Activated CD4-positive, alpha-beta T cell treated with anti-CD3 and anti-CD28 coated beads, Interleukin-2, Interleukin-6, amounts not matched to agents 100 ng/mL and 50 ng/mL, durations not matched to agents 16 hours and 8 hours (primary cell): ENCODE measurements around the gene CD37.
"Not testable (repeated sequence)": the region's sequence is repeated elsewhere in the genome, so short reads cannot be mapped to it uniquely, and the experiment has no call there.

Source experiments
- DNase-seq: peaks from one replicate; pipeline ENCODE4 v3.0.0-alpha.2; 2020

CD37 gene

GRCh38 chr19:49335071-49335783, at the start of gene CD37:
TSS of gene CD37 (plus strand) at chr19:49335406. CDS start at chr19:49335541, 135 bp downstream.
- DNase-seq = peak; percentile 55

DNA sequence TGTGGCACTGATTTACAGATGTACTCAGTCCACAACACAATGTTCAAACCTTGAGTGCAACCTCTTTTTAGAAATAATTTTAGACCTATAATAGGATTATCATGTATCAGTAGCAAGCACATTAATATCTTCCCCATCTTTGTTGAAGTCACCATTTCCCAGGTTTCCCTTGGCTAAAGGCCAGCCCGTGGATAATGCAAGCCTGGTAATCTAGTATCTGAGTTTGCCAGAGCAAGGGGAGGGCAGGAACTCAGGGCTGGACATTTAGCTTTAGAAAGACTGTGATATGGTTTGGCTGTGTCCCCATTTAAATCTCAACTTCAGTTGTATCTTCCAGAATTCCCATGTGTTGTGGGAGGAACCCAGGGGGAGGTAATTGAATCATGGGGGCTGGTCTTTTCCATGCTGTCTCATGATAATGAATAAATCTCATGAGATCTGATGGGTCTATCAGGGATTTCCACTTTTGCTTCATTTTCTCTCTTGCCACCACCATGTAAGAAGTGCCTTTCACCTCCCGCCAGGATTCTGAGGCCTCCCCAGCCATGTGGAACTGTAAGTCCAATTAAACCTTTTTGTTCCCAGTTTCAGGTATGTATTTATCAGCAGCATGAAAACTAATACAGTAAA, 48.0 kb upstream of the CD37 start:
- DNase-seq = no peak

- not testable (repeated sequence) for DNase-seq
These were observed 47.0 kb upstream of the CD37 start for GRCh38 chr19:49288205-49288604.

DNA sequence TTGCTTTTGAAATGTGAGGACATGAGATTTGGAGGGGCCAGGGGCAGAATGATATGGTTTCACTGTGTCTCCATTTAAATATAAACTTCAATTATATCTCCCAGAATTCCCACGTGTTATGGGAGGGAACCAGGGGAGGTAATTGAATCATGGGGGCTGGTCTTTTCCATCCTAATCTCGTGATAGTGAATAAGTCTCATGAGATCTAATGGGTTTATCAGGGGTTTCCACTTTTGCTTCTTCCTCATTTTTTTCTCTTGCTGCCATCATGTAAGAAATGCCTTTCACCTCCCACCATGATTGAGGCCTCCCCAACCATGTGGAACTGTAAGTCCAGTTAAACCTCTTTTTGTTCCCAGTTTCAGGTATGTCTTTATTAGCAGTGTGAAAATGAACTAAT, 45.9 kb upstream of the CD37 start:
- not testable (repeated sequence) for DNase-seq

DNA sequence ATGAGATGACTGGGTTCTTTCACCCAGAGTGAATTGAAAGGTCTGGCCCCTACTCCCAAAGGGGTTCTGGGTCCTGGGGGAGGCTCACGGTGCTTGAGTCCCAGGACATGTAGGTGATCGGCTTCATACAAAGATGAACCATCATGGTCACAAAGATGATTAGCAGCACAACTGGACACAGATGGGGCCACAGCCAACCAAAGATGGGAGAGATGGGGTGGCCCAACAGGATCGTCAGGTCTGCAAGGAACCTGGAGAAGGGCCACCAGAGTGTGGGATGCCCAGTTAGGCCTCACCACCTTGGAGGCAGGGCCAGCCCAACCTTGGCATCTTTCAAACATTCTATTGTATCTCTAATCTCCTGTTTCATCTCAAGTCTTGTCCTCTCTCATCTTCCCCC, 44.7 kb upstream of the CD37 start:
- DNase-seq = no peak

DNA sequence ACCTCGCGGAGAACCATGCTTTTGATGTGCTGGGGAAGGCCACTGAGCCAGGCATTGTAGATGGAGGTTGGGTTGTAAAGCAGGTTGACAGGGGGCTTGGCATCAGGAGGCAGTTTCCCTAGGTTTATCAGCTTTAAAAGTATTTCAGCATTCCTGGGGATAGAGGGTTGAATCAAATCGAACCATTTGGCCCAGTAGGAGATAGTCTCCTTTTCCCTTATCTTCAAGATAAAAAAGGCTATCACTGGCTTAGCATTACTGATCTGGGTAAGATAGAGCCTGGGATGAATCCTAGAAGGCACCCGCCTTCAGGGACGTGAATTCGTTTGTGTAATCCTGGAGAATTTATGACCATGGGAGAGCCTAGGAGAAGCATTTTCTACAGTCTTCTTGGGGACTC, 40.8 kb upstream of the CD37 start:
- DNase-seq = no peak

- DNase-seq = no peak
These were observed 39.9 kb upstream of the CD37 start for GRCh38 chr19:49295208-49295880.

DNA sequence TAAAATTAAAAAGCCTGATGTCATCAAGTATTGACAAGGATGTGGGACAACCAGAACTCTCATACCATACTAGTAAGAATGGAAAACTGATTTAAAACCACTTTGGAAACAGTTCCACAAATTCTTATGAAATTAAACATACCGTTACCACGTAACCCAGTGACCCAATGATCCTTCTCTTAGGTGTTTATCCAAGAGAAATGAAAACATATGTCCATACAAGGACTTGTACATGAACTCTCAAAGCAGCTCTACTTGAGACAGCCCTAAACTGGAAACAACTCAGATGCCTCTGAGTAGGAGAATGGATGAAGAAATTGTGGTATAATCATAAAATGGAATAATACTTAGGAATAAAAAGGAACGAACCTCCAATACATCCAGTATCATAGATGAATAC, 37.8 kb upstream of the CD37 start:
- DNase-seq = no peak

DNA sequence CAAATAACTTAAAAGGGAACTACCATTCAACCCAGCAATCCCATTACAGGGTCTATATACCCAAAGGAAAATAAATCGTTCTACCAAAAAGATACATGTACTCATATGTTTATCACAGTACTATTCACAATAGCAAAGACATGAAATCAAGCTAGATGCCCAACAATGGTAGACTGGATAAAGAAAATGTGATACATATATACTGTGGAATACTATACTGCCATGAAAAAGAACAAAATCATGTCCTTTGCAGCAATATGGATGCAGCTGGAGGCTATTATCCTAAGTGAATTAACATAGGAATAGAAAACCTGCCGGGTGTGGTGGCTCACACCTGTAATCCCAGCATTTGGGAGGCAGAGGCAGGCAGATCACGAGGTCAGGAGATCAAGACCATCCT, 36.6 kb upstream of the CD37 start:
- not testable (repeated sequence) for DNase-seq

- peak; percentile 87 for DNase-seq
These were observed 33.9 kb upstream of the CD37 start for GRCh38 chr19:49301165-49301865.

- DNase-seq = no peak
These were observed 33.3 kb upstream of the CD37 start for GRCh38 chr19:49301866-49302252.

GRCh38 chr19:49306734-49307133, 28.5 kb upstream of the CD37 start:
- DNase-seq = not testable (repeated sequence)

GRCh38 chr19:49309087-49309486, 26.1 kb upstream of the CD37 start:
- DNase-seq = no peak

DNA sequence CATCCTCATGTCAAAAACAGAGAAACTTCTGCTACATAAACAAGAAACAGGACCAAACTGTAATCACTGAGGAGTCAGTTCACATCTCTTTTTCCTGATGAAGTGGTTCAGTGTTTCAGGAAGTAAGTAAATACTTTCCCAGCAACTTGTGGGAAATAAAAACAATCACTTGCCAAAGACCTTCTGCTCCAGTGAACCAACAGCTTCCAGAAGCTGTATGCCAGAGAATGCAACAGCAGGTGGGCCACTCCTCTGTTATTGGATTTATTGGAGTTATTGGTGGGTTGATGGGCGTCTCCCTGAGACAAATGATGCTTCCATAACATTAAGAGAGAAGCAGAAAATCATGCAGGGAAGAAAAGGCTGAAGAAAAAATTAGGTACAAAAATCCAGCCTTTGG, 20.1 kb upstream of the CD37 start:
- DNase-seq = no peak

- no peak for DNase-seq
These were observed 18.9 kb upstream of the CD37 start for GRCh38 chr19:49316284-49316683.

DNA sequence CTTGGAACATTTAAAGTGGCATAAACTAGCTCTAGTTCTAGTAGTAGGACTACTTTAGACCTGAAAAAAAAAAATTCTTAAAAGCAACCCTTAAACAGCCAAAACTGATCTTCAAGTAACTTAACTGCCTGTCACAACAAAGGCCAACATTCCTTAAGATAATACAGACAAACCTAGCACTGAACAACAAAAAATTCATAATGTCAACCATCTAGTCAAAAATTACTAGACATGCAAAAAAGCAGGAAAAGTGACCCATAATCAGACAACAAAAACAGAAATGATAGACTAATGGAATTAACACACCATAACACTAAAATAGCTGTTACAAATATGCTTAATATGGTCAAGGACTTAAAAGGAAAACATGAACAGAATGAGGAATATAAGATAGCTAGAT, 16.9 kb upstream of the CD37 start:
- no peak for DNase-seq

DNA sequence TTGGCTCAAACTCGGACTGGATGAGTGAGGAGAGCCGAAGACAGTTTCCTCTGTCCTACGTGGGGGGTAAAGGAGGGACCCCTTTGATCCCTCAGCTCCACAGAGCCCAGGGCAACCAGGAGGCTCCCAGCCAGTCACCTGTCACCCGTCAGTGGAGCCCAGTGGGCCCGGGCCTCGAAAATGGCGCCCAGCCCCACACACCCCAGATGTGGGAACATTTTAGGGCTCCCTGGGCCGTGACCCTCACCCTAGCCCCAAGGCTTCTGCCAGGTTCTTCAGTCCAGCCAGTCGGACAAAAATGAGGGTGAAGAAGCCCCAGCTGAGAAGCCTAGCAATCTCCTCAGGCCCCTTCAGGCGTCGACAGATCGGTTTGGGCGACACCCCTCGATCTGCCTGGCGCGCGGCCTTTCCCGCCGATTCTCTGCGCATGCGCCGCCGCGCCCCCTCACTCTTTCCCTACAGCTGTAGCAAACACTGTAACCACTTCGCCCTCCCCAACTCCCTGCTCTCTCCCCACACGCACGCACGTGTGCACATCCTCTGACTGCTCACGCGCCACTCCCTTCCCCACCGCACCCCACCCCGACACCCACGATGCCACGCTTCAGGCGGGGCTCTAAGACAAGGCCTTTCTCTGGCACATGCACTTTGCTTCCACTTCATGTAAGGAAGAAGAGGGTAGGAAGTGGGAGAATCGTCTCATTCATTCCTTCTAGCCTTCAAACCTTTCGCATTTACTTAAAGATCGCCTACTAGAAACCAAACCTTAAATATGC, 10.2 kb upstream of the CD37 start, which contains the start of gene SLC6A16:
TSS of gene SLC6A16 (minus strand) at position 391 of the 776 bp plus-strand sequence. CDS start 13,844 bp downstream, outside the sequence.
- no peak for DNase-seq

- not testable (repeated sequence) for DNase-seq
These were observed 9.4 kb upstream of the CD37 start for GRCh38 chr19:49325756-49326155.

DNA sequence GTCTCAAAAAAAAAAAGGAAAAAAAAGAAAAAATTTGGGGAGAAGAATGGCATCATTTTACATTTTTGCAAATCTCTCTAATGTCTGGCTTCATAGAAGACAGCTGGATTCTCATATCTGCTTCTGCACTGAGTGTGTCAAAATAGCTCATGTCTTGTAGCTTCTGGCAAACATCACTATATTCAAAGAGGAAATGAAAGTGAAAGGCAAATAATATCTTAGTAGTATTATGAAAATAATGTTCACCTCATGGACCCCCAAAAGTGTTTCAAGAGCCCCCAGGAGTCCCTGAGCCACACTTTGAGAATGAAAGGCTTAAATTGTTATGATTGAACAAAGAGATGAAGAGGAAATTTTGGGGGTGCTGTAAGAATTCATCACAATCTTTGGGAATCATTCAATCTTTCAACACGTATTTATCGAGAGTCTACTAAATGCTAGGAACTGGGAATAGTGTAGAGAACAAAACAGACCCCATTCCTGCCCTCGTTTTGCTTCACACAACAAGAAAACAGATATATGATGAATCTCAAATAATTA, 9.0 kb upstream of the CD37 start:
- DNase-seq = no peak

DNA sequence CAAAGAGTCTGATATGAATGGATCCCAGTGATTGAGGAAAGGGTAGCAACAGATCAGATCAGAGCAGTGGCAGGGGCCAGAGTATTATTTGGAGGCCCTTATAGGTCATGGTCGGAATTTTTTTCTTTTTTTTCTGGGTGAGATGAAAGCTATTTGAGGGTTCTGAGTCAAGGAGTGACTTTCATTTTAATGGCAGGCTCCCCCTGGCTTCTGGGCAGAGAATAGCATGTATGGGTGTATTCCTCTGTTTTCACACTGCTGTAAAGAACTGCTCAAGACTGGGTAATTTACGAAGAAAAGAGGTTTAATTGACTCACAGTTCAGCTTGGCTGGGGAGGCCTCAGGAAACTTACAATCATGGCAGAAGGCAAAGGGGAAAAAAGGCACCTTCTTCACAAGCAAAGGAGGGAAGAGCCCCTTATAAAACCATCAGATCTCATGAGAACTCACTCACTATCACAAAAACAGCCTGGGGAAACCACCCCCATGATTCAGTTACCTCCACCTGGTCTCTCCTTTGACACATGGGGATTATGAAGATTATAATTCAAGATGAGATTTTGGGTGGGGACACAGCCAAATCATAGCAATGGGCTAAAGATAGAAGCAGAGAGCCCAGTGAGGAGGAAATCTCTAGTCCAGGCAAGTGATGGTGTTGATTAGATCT, 7.2 kb upstream of the CD37 start:
- DNase-seq = peak; percentile 62

GRCh38 chr19:49328741-49329140, 6.5 kb upstream of the CD37 start:
- no peak for DNase-seq

- not testable (repeated sequence) for DNase-seq
These were observed 4.0 kb upstream of the CD37 start for GRCh38 chr19:49331187-49331586.
